ENCODE results near the gene ATP5F1C.
A peak's percentile ranks its signal among the peaks of the same experiment; 100 is the strongest.
"Not testable (repeated sequence)": the region's sequence is repeated elsewhere in the genome, so short reads cannot be mapped to it uniquely, and the experiment has no call there.

ATP5F1C gene

GRCh38 chr10:7787857-7788638 is at the start of gene ATP5F1C, which contains the start of gene KIN:
Gene ATP5F1C (plus strand): TSS chr10:7788177. CDS start chr10:7788208, 31 bp downstream.
Gene KIN (minus strand): TSS chr10:7787993. CDS start chr10:7787933, 60 bp downstream.
- peak; percentile 97 for DNase-seq

- no peak for DNase-seq
Observed at GRCh38 chr10:7738536-7739407, 49.2 kb upstream of the ATP5F1C start.

GRCh38 chr10:7744307-7744706 is 43.7 kb upstream of the ATP5F1C start:
- DNase-seq, result no peak

GRCh38 chr10:7748637-7749036 is 39.3 kb upstream of the ATP5F1C start:
- DNase-seq, result not testable (repeated sequence)

GRCh38 chr10:7750222-7750621 is 37.8 kb upstream of the ATP5F1C start:
- no peak for DNase-seq

GRCh38 chr10:7752251-7752650 is 35.7 kb upstream of the ATP5F1C start:
- no peak for DNase-seq

- no peak for DNase-seq
Observed at GRCh38 chr10:7755103-7755502, 32.9 kb upstream of the ATP5F1C start.

- DNase-seq, result peak; percentile 62
Observed at GRCh38 chr10:7756360-7756992, 31.5 kb upstream of the ATP5F1C start.

GRCh38 chr10:7763929-7764328 is 24.0 kb upstream of the ATP5F1C start:
- peak; percentile 9 for DNase-seq

GRCh38 chr10:7766241-7766640 is 21.7 kb upstream of the ATP5F1C start:
- DNase-seq, result no peak

GRCh38 chr10:7767209-7767608 is 20.8 kb upstream of the ATP5F1C start:
- no peak for DNase-seq

GRCh38 chr10:7768417-7768816 is 19.6 kb upstream of the ATP5F1C start:
- no peak for DNase-seq

GRCh38 chr10:7773845-7774801 is 13.9 kb upstream of the ATP5F1C start:
- DNase-seq, result no peak

- DNase-seq, result no peak
Observed at GRCh38 chr10:7776777-7777176, 11.2 kb upstream of the ATP5F1C start.

GRCh38 chr10:7782194-7782593 is 5.8 kb upstream of the ATP5F1C start:
- not testable (repeated sequence) for DNase-seq

- no peak for DNase-seq
Observed at GRCh38 chr10:7786430-7786829, 1.5 kb upstream of the ATP5F1C start.

- peak; percentile 23 for DNase-seq
Observed at GRCh38 chr10:7787150-7787856, 674 bp upstream of the ATP5F1C start.

- peak; percentile 46 for DNase-seq
Observed at GRCh38 chr10:7788639-7789286, 786 bp downstream of the ATP5F1C start.

GRCh38 chr10:7789390-7789789 is 1.4 kb downstream of the ATP5F1C start:
- DNase-seq, result peak; percentile 92

GRCh38 chr10:7792541-7792940 is 4.6 kb downstream of the ATP5F1C start:
- DNase-seq, result no peak

Data from hematopoietic multipotent progenitor cell treated with erythropoietin and hydrocortisone succinate and interleukin-3 and kit ligand, for 8 days (in vitro differentiated cells).